HG03439 (cell line): ENCODE data around the gene TBP.
"Not testable (repeated sequence)": the region's sequence is repeated elsewhere in the genome, so short reads cannot be mapped to it uniquely, and the experiment has no call there.

Experiments used
- ATAC-seq: cut with Tn5 transposase; IDR thresholded peaks from one replicate; pipeline ENCODE4 v1.9.1; 2021; ENCODE audit warnings: mild to moderate bottlenecking, moderate library complexity; ENCODE audit not compliant: unreplicated experiment

The TBP gene

GRCh38 chr6:170597278-170597677 lies 43.1 kb downstream of the TBP start:
- ATAC-seq, result no peak

- no peak for ATAC-seq
Measured at GRCh38 chr6:170605574-170606259, 51.5 kb downstream of the TBP start.

- not testable (repeated sequence) for ATAC-seq
Measured at GRCh38 chr6:170609225-170609624, 55.1 kb downstream of the TBP start.

- ATAC-seq, result peak; percentile 74
Measured at GRCh38 chr6:170612256-170612804, 58.2 kb downstream of the TBP start.

GRCh38 chr6:170616020-170616554 lies 61.9 kb downstream of the TBP start:
- ATAC-seq, result not testable (repeated sequence)
